GM18505 (cell line): ENCODE results near the gene WDR5B.
A peak's percentile ranks its signal among the peaks of the same experiment; 100 is the strongest.
"Not testable (repeated sequence)": the region's sequence is repeated elsewhere in the genome, so short reads cannot be mapped to it uniquely, and the experiment has no call there.

Source experiments
- ATAC-seq: cut with Tn5 transposase; IDR thresholded peaks from one replicate; pipeline ENCODE4 v1.9.1; 2021; ENCODE audit not compliant: unreplicated experiment
- POLR2A ChIP-seq: IDR thresholded peaks from 4 replicates; pipeline ENCODE4 v1.6.1; 2011; ENCODE audit warnings: borderline replicate concordance; ENCODE audit not compliant: insufficient read depth, insufficient read length; ENCODE audit errors: extremely low read depth

The WDR5B gene

DNA sequence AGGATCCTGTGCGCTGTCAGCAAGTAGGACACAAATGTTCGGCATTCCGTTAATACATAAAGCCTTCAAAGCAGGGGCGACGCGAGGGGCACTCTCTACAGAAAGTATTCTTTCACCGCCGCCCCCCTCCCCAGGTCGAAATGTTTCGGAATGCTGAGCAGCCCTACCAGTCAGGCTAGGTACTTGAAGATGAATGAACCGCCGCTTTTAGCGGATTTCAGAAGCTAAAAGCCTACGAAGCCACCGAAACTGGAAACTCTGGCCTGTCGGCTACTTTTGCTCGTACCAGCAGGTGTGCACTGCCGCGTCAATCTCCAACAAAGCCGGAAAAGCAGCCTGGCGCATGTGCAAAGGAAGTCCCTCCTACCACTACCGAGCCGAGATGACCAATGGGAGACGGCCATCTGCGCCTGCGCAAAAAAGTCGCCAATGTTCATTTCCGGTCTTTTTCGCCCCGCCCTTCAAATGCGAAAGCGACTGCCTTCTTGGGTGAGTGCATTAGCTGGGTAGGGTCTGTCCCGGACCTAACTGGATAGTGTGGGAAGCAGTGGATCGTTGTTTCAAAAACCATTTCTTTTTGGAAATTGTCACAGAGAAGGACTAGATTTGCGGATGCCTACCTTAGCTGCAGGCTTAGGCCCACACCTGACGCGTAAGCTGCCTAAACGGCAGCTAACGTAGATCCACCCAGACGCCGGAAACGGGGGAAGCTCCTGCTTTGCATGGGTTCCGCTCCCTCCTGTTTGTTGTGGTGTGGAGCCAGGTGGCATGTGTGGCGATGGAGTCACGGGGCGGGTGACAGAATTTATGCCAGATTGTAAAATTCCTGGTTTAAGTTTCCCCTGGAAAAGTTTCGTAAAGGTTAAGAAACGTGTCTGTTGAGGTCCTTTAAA is at the start of gene WDR5B:
Gene WDR5B, minus strand, starts transcription at position 301 of the 893 bp plus-strand sequence. CDS start 534 bp downstream, outside the sequence.
- peak; percentile 96 for TF ChIP-seq POLR2A
- ATAC-seq: peak; percentile 83

DNA sequence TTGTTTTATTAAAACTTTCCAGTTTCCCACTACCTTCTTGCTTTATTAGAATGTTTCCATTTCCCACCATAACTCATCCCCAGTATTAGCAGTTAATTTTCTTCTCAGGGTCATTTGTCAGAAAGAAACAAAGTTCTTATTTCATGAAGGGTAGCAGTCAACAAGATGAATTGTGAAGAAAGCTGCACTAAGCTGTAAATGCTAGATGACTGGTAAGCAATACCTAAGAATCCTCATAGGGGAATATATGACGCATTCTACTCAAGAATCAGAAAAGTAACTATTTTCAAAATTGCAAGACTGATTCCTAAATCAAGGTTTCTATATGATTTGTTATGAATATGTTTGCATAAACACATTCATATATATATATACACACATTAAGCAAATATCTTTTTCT is 48.8 kb upstream of the WDR5B start:
- no peak for TF ChIP-seq POLR2A
- no peak for ATAC-seq

DNA sequence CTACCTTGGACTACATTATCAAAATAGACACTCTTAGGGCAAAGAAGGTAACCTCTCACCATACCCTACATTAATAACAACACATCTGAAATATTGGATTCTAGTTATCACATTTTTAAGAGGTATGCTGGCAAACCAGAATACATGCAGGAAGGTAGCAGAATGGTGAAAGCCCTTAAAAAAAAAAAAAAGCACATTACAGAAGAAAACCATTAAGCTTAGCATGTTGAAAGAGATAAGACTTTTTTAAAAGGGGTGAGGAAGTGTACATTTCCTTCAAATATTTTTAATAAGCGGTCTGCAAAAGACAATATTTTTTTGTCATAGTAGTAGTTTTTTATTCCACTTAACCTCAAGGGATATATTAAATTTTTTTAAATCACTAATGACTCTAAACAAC is 46.5 kb upstream of the WDR5B start:
- ATAC-seq: no peak
- no peak for TF ChIP-seq POLR2A

DNA sequence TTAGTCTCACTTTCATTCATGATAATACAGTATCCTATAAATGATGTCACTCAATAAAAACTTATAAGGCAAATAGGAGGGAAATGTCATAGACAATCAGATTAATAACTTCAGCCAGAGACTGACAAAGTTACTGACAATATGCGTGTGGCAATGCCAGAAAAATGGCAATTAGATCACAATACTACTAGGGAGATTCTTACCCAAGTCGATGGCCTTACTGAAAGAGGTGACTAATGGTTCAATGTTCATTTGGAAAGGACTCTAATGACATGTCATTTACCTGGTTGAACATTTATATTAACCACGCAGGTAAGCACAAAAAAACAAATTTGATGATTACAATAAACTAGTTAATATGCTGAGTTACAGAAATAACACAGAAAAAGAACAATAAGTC is 45.9 kb upstream of the WDR5B start:
- ATAC-seq: no peak
- TF ChIP-seq POLR2A: no peak

DNA sequence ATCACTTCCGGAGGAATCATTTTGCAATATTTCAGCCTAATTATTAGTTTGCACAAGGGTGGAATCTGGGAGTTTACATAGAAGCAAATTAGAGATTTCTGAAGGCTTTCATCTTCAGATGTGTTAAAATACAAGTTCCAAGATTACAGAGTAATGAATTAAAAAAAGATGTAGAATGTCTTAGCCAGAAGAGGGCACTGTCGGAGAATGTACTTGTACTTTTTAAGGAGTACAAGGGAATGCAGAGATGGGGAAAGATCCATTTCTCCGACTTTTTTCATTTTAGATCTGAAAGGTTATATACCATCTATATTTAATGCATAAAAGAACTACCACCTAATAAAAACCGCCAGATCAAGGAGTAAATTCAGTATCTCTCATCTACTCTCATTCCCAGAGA is 43.1 kb upstream of the WDR5B start:
- no peak for ATAC-seq
- TF ChIP-seq POLR2A: no peak

DNA sequence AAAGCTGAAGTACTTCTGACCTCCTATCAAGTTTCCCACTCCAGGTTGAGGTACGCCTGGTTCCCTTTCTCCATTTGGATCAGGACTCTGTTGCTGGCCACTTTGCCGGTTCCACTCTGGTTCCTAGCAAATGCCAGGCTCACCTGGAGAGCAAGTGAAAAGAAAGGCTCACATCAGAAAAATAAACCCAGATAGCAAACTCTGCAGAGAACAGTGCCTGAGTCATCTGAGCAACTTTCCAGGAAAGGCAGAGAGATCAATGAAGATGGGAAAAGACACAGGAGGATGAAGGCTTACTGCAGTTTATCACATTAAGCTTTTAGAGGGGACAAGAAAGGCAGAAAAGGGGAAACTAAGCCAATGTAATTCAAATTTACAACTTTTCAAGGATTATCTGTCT is 41.8 kb upstream of the WDR5B start:
- no peak for ATAC-seq
- TF ChIP-seq POLR2A: no peak

DNA sequence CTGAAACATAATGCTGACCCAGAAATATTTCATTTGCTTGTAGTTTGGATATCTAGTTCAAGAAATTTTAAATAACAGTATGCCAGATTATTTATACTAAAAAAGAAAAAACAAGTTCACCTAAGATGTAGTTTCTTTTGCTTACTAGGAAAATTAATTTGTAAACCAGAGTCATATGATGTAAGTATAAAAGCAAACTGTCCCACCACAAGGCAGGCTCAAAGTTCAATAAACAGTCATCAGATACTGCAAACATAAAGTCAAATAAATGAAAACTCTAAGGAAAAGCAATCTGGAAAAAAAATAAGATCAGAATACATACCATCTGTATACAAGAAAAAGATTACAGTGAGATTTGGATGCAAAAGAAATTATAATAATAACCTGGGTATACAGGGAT is 40.2 kb upstream of the WDR5B start:
- TF ChIP-seq POLR2A: no peak
- ATAC-seq: no peak

DNA sequence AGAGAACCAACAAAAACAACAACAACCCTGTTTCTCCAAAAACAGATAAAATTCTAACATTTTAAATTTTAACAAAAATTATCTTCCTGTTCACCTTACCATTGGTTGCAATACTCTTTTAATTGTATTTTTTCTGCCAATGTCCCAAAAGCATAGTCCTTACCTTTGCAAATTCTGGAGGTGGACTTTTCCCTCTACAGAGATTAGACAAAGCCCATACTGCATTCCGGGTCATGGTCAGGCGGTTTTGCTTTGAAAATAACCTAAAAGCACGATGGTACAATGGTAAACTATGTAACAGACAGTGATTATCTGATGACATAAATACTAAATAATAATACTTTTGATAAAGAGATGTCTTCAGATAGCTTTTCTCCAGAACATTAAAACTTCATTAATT is 35.5 kb upstream of the WDR5B start:
- no peak for TF ChIP-seq POLR2A
- ATAC-seq: no peak

DNA sequence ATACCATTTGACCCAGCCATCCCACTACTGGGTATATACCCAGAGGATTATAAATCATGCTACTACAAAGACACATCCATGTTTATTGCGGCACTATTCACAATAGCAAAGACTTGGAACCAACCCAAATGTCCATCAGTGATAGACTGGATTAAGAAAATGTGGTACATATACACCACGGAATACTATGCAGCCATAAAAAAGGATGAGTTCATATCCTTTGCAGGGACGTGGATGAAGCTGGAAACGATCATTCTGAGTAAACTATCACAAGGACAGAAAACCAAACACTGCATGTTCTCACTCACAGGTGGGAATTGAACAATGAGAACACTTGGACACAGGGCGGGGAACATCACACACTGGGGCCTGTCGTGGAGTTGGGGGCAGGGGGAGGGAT is 32.4 kb upstream of the WDR5B start:
- ATAC-seq: not testable (repeated sequence)

DNA sequence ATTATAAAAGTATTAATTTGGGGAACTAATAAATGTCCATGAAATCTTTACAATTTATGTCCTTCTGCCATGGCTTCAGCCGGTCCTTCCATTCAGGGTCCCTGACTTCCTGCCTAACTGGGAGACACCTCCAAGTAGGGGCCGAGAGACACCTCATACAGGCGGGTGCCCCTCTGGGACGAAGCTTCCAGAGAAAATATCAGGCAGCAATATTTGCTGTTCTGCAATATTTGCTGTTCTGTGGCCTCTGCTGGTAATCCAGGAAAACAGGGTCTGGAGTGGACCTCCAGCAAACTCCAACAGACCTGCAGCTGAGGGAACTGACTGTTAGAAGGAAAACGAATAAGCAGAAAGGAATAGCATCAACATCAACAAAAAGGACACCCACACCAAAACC is 28.6 kb upstream of the WDR5B start:
- ATAC-seq: not testable (repeated sequence)

DNA sequence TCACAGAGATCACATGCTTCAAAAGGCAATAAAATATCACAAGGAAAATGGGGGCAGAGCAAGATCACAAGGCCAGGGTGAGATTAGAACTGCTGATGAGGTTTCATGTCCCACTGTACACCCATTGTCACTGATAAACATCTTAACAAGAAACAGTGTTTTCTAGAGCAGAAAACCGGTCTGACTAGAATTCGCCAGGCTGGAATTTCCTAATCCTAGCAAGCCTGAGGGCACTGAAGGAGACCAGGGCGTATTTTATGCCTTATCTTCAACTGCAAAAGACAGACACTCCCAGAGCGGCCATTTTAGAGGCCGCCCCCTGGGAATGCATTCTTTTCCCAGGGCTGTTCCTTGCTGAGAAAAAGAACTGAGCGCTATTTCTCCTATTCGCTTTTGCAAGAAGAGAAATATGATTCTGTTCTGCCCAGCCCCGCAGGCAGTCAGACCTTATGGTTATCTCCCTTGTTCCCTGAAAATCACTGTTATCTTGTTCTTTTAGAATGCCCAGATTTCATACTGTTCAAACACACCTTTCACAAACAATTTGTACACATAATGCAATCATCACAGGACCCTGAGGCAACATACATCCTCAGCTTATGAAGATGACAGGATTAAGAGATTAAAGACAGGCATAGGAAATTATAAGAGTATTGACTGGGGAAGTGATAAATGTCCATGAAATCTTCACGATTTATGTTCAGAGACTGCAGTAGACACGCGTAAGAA is 28.1 kb upstream of the WDR5B start:
- ATAC-seq: not testable (repeated sequence)

DNA sequence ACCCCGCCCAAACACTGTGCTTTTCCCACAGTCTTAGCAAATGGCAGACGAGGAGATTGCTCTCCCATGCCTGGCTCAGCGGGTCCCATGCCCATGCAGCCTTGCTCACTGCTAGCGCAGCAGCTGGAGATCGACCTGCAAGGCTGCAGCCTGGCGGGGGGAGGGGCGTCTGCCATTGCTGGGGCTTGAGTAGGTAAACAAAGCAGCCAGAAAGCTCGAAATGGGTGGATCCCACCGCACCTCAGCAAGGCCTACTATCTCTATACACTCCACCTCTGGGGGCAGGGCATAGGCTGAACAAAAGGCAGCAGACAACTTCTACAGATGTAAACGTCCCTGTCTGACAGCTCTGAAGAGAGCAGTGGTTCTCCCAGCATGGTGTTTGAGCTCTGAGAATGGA is 27.2 kb upstream of the WDR5B start:
- no peak for ATAC-seq
- no peak for TF ChIP-seq POLR2A

DNA sequence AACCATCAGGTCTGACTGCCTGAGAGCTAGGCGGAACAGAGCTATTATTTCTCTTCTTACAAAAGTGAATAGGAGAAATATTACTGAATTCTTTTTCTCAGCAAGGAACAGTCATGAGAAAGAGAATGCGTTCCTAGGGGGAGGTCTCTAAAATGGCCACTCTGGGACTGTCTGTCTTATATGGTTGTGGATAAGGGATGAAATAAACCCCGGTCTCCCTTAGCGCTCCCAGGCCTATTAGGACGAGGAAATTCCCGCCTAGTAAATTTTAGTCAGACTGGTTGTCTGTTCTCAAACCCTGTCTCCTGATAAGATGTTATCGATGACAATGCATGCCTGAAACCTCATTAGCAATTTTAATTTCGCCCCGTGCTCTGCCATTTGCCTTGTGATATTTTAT is 20.1 kb upstream of the WDR5B start:
- no peak for ATAC-seq
- TF ChIP-seq POLR2A: no peak

DNA sequence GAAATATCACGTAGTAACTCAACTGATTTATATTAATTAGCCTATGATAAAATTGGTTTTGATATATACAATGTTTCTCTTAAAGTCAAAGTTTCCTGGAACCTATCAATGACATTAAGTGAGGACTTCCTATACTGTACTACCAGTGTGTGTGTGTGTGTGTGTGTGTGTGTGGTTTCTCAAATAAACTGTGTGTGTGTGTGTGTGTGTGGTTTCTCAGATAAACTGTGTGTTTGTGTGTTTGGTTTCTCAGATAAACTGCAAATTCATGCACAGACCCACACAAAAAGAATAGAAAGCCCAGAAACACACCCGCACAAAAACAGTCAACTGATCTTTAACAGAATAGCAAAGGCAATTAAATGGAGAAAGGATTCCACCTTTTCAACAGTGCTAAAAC is 14.5 kb upstream of the WDR5B start:
- no peak for TF ChIP-seq POLR2A
- no peak for ATAC-seq
